ENCODE results near the gene ACLY.

GRCh38 chr17:41917192-41917591, 1.6 kb downstream of the ACLY start:
- TF ChIP-seq CTCF (IDR thresholded peaks at IDR 0.05; ENCODE audit: insufficient read depth, low read depth, low read length) (no peak), EZH2 (IDR thresholded peaks at IDR 0.05; ENCODE audit: insufficient read depth, low read length) (no peak)

Measured in astrocyte (in vitro differentiated cells and primary cell).